Measurements from ENCODE around the gene SLC25A5.

SLC25A5 gene

GRCh38 chrX:119512146-119512800, 44.0 kb downstream of the SLC25A5 start:
- DNase-seq = peak; percentile 17

- peak; percentile 44 for DNase-seq
Measured at GRCh38 chrX:119516157-119516702, 48.0 kb downstream of the SLC25A5 start.

GRCh38 chrX:119518371-119518770, 50.1 kb downstream of the SLC25A5 start:
- no peak for DNase-seq

All from NCI-H2107 (cell line).